ENCODE measurements around the gene SNTG2.

DNA sequence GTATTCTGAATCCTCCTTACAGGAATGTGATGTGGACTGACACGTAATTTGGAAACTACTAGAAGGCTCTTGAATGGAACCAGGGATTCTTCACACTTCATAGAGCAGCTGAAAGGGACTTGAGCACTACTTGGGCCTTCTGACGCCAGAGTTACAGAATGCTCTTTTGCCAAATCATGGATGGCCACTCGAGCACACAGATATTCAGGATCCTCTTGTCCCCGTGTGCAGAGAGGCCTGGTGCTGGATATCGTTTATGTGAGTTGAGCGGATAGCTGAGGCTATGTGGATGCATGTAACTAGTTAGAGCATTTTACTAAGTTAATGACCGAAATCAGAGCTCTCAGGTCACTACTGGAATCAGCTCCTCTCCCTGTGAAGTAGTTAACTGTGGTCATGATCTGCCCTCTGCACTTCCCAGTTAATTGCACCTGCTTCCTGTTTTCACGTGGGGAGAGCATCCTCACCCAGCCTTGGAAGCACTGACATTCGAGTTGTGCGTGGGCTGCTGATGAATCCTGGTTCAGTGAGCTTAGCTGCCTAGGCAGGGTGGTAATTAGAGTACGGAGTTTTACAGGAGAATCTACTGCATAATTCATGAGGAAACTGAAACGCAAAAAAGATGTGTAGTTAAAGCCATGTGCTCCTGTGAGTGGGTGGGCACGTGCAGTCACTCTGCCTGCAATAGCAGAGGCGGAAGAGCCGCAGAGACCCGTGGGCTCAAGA, 457.5 kb downstream of the SNTG2 start:
- TF ChIP-seq, protein P1, sequence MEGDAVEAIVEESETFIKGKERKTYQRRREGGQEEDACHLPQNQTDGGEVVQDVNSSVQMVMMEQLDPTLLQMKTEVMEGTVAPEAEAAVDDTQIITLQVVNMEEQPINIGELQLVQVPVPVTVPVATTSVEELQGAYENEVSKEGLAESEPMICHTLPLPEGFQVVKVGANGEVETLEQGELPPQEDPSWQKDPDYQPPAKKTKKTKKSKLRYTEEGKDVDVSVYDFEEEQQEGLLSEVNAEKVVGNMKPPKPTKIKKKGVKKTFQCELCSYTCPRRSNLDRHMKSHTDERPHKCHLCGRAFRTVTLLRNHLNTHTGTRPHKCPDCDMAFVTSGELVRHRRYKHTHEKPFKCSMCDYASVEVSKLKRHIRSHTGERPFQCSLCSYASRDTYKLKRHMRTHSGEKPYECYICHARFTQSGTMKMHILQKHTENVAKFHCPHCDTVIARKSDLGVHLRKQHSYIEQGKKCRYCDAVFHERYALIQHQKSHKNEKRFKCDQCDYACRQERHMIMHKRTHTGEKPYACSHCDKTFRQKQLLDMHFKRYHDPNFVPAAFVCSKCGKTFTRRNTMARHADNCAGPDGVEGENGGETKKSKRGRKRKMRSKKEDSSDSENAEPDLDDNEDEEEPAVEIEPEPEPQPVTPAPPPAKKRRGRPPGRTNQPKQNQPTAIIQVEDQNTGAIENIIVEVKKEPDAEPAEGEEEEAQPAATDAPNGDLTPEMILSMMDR (IDR thresholded peaks at IDR 0.05 in 2 of 3, conservative IDR thresholded peaks at IDR 0.05 in 1 of 3; ENCODE audit: control insufficient read depth in 2 of 3, extremely low read depth in 1 of 3, insufficient read depth in 1 of 3, low read depth in 3 of 3, low read length in 3 of 3) = no peak
- TF ChIP-seq CHD4 (IDR thresholded peaks at IDR 0.05) (no peak), ZZZ3 (IDR thresholded peaks at IDR 0.05; ENCODE audit: control insufficient read depth, insufficient read length, low read depth) (no peak), JUND (IDR thresholded peaks at IDR 0.05; ENCODE audit: low read depth, low read length) (no peak), STAT1 (conservative IDR thresholded peaks at IDR 0.05) (no peak)
- TF ChIP-seq, protein P2, sequence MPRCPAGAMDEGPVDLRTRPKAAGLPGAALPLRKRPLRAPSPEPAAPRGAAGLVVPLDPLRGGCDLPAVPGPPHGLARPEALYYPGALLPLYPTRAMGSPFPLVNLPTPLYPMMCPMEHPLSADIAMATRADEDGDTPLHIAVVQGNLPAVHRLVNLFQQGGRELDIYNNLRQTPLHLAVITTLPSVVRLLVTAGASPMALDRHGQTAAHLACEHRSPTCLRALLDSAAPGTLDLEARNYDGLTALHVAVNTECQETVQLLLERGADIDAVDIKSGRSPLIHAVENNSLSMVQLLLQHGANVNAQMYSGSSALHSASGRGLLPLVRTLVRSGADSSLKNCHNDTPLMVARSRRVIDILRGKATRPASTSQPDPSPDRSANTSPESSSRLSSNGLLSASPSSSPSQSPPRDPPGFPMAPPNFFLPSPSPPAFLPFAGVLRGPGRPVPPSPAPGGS (IDR thresholded peaks at IDR 0.05; ENCODE audit: borderline replicate concordance, insufficient read depth, low read depth, low read length, poor library complexity, severe bottlenecking) = no peak
- TF ChIP-seq, protein P3, sequence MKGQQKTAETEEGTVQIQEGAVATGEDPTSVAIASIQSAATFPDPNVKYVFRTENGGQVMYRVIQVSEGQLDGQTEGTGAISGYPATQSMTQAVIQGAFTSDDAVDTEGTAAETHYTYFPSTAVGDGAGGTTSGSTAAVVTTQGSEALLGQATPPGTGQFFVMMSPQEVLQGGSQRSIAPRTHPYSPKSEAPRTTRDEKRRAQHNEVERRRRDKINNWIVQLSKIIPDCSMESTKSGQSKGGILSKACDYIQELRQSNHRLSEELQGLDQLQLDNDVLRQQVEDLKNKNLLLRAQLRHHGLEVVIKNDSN (IDR thresholded peaks at IDR 0.05; ENCODE audit: borderline replicate concordance, extremely low read length, insufficient read depth, low read depth, low read length) = no peak
